Activated effector memory CD4-positive, alpha-beta T cell treated with Interleukin-2 at 50 U/mL for 16 hours (primary cell): ENCODE results near the gene HMG20B.

Experiments used
- DNase-seq: peaks from one replicate; pipeline ENCODE4 v3.0.0-alpha.2; 2020

Gene HMG20B

GRCh38 chr19:3622224-3622623, 49.5 kb downstream of the HMG20B start:
- no peak for DNase-seq

- no peak for DNase-seq
These were observed 51.0 kb downstream of the HMG20B start for GRCh38 chr19:3623716-3624115.

- DNase-seq: no peak
These were observed 53.3 kb downstream of the HMG20B start for GRCh38 chr19:3625996-3626472.

GRCh38 chr19:3626473-3627350, 54.0 kb downstream of the HMG20B start, which contains the start of gene CACTIN:
Gene CACTIN (minus strand): TSS chr19:3626790. CDS start chr19:3626762, 28 bp downstream.
- peak; percentile 98 for DNase-seq

GRCh38 chr19:3627351-3627723, 54.6 kb downstream of the HMG20B start:
- no peak for DNase-seq
